D721Med (cell line): ENCODE measurements around the gene FARSB.

Source experiments
- DNase-seq: peaks from one replicate; pipeline ENCODE4 v3.0.0; 2011; ENCODE audit warnings: low spot score; ENCODE audit not compliant: insufficient read length
- FAIRE-seq: peaks from 2 replicates; lab custom pipeline; 2011; peaks lifted over from hg19 to GRCh38; lab: Jason Lieb, UNC
- CTCF ChIP-seq: IDR thresholded peaks from 2 replicates; pipeline ENCODE4 v1.5.1; 2012; ENCODE audit warnings: mild to moderate bottlenecking, control low read depth; ENCODE audit not compliant: insufficient read depth; ENCODE audit errors: missing control alignments

FARSB gene

GRCh38 chr2:222673273-222673672 lies 17.4 kb upstream of the FARSB start:
- no peak for TF ChIP-seq CTCF
- no peak for DNase-seq
- FAIRE-seq, result no peak

GRCh38 chr2:222672068-222672401 lies 16.1 kb upstream of the FARSB start:
- no peak for FAIRE-seq
- no peak for TF ChIP-seq CTCF
- no peak for DNase-seq

GRCh38 chr2:222671259-222672067 lies 15.6 kb upstream of the FARSB start, which contains the start of gene MOGAT1:
Gene MOGAT1, plus strand, starts transcription at chr2:222671658. Its CDS starts 128 bp downstream, at chr2:222671786.
- no peak for TF ChIP-seq CTCF
- DNase-seq (no peak), FAIRE-seq (no peak)

- FAIRE-seq, result no peak
- no peak for TF ChIP-seq CTCF
- DNase-seq, result no peak
These were observed 14.5 kb upstream of the FARSB start for GRCh38 chr2:222670191-222671038.

- TF ChIP-seq CTCF, result no peak
- no peak for FAIRE-seq
- DNase-seq, result no peak
These were observed 13.5 kb upstream of the FARSB start for GRCh38 chr2:222669353-222669752.

- no peak for TF ChIP-seq CTCF
- DNase-seq (no peak), FAIRE-seq (no peak)
These were observed 12.7 kb upstream of the FARSB start for GRCh38 chr2:222668494-222669154.
